HG03066 (cell line): ENCODE results near the gene KIF2B.
"Not testable (repeated sequence)": the region's sequence is repeated elsewhere in the genome, so short reads cannot be mapped to it uniquely, and the experiment has no call there.

Experiments used
- ATAC-seq: cut with Tn5 transposase; IDR thresholded peaks from one replicate; pipeline ENCODE4 v1.9.1; 2021; ENCODE audit warnings: low read depth; ENCODE audit not compliant: unreplicated experiment

KIF2B gene

GRCh38 chr17:53822764-53823163 is at the start of gene KIF2B:
Gene KIF2B, plus strand, starts transcription at chr17:53822927. Its CDS starts 107 bp downstream, at chr17:53823034.
- no peak for ATAC-seq

- no peak for ATAC-seq
Measured at GRCh38 chr17:53780320-53780719, 42.4 kb upstream of the KIF2B start.

DNA sequence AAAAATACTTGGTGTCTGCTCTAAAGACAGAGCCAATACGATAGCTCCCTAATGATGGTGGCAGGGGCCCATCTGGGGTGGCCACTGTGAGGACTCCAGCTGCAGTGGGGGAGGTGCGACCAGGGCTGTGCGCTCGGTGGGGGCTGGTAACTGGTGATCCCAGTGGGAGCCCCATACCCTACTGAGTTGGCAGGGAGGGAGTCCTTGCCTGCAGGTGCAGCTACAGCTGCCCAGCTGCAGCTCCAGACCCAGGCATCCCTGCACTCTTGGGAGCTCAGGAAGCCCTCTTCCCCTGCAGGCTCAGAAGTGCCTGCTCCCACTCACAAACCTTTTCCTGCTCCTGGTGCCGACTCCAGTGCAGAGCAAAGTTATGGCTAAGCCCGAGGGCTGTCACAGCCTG is 31.2 kb upstream of the KIF2B start:
- ATAC-seq: no peak

- no peak for ATAC-seq
Measured at GRCh38 chr17:53792451-53792850, 30.3 kb upstream of the KIF2B start.

- ATAC-seq: no peak
Measured at GRCh38 chr17:53792997-53793396, 29.7 kb upstream of the KIF2B start.

GRCh38 chr17:53794875-53795274 is 27.9 kb upstream of the KIF2B start:
- ATAC-seq: no peak

GRCh38 chr17:53796642-53797041 is 26.1 kb upstream of the KIF2B start:
- no peak for ATAC-seq

DNA sequence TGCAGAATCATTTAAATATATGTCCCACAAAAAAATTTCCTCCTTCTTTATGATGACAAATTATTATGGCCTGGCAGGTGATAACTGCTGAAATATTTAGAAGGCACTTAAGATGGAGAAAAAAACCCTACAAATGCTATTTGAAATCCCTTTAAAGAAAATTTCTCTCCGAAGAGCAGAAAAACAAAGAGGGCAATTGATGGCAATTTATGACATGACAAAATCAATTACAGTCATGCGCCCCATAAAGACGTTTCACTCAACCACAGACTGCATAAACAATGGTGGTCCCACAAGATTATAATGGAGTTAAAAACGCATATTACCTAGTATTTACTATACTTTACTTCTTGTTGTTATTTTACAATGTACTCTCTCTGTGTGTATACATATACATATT is 25.2 kb upstream of the KIF2B start:
- ATAC-seq: no peak

DNA sequence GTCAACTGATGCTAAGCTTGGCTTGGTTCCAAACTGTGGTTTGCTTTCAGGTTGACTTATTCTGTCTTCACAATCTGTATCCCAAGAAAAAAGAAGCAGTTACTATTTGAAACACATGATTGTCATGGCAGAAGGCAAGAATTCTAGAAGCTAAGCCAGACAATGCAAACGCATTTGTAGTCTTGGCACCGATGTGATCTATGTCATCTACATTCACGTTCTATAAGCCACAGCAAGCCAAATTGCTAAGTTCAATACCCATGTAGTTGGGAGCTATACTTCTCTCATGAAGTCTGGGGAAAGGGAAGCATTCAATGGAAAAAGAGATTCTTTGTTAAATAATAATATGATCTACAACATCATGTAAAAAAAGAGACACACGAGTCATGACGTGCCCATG is 18.3 kb upstream of the KIF2B start:
- ATAC-seq: no peak

DNA sequence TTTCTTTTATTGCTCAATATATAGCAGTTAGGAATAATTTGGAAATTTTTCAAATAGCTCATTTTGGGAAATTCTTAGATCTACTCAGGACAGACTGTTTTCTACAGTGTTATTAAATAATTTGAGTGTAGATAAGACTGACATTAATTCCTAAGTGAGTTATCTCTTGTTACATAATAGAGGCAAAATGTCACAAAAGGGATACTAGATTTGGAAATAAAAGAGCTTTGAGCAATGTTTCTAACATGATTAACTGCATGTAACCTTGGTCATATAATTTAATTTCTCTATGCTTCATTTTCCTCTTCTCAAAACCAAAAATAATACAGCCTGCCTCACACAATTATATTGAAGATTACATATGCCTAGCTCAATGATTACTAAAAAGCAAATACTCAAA is 16.3 kb upstream of the KIF2B start:
- ATAC-seq: no peak

GRCh38 chr17:53807286-53807685 is 15.4 kb upstream of the KIF2B start:
- ATAC-seq: no peak

- no peak for ATAC-seq
Measured at GRCh38 chr17:53818271-53818670, 4.5 kb upstream of the KIF2B start.

- no peak for ATAC-seq
Measured at GRCh38 chr17:53818929-53819328, 3.8 kb upstream of the KIF2B start.

DNA sequence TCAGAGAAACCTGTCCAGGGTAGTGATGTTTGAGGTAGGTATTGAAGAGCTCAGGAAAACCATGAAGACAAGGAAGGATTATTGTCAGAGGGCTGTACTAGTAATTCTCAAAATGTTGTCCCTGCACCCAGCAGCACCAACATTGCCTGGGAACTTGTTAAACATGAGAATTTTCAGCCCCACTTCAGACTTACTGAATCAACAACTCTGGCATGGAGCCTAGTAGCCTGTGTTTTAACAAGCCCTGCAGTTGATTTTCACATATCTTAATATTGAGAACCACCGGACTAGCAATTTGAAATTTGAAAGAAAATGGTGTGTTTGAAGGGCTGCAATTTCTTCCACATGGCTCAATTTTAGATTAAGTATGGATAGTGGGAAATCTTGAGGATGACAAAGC is 2.8 kb upstream of the KIF2B start:
- no peak for ATAC-seq

DNA sequence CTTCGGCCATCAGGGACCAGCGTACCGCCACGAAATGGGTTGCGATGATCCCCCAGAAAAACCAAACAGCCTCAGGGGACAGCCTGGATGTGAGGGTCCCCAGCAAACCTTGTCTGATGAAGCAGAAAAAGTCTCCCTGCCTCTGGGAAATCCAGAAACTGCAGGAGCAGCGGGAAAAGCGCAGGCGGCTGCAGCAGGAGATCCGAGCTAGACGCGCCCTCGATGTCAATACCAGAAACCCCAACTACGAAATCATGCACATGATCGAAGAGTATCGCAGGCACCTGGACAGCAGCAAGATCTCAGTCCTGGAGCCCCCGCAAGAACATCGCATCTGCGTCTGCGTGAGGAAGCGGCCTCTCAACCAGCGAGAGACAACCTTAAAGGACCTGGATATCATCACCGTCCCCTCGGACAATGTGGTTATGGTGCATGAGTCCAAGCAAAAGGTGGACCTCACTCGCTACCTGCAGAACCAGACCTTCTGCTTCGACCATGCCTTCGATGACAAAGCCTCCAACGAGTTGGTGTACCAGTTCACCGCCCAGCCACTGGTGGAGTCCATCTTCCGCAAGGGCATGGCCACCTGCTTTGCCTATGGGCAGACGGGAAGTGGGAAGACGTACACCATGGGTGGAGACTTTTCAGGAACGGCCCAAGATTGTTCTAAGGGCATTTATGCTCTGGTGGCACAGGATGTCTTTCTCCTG is 769 bp downstream of the KIF2B start:
- ATAC-seq: no peak

- ATAC-seq: not testable (repeated sequence)
Measured at GRCh38 chr17:53834771-53835170, 12.0 kb downstream of the KIF2B start.

DNA sequence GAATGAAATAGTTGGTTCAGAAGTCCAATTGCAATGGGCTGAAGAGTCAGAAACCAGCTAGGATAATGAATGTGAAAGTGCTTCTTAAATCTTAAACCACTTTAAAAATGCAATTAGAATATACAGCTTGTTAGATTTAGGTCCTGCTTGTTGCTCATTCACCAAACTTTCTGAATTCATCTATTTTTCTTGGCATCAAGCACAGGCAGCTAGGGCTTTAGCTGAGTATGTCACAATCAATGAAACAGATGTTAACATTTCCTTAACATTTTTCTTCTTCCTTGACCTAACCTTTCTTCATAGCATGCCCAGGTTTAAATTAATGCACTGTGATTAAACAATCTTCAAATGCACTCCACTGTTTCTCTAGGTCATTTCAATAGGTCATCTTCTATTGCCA is 14.4 kb downstream of the KIF2B start:
- no peak for ATAC-seq

DNA sequence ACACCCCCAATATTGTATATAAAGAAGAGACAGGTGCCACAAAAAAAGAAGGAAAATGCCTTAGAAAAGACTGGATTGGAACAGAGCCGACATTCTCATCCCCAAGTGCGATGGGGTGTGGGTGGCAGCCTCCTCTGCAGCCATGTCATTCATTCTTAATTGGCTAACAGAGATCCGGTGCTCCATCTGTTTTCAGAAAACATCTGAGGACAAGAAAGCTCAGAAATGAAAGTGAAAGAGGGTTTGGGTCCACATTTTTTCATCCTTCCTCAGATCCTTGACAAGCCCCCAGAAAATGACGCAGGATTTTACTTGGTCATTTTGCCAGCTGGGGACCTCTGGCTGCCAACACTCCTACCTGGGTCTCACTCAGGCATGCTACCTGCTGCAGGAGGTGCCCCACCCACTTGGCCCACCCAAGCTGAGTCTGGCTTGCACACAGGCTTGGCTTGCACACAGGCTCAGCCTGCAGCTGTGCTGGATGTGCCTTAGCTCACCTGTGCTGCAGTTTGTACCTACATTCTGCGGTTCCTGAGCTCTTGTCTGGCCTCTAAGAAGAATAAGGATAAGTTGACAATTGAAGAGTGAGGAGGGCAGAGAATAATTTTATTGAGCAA is 21.9 kb downstream of the KIF2B start:
- ATAC-seq: no peak

DNA sequence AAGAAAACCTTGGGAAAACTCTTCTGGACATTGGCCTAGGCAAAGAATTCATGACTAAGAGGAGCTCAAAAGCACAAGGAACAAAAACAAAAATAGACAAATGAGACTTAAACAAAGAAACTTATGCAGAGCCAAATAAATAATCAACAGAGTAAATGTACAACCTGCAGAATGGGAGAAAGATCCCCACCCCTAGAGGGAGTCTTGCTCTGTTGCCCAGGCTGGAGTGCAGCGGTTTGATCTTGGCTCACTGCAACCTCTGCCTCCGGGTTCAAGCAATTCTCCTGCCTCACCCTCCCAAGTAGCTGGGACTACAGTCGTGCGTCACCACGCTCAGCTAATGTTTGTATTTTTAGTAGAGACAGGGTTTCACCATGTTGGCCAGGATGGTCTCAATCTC is 48.4 kb downstream of the KIF2B start:
- ATAC-seq: not testable (repeated sequence)
